T-helper 1 cell (primary cell): ENCODE results near the gene NPAS3.

ENCODE experiments used
- DNase-seq, 5 donors: peaks; one replicate each; pipeline ENCODE4 v3.0.0-alpha.2; 2012 to 2020

NPAS3 gene

DNA sequence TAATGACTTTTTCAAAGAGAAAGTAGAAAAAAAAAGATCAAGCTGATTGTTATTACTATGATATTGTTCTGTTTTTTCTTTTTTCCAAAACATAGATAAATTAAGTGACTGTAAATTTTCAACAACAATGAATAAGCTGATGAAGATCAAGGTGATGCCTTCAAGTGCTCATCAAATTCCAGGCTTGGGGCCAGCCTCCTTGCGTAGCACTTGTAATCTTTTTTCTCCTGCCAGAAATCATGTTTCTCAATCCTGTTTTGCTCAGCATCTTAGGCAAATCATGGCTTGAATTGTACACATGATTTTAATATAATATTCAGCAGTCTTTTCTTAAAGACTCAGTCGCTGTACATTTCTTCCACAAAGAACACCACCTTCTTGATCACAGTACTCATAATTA lies 333.2 kb downstream of the NPAS3 start:
- DNase-seq, result no peak

DNA sequence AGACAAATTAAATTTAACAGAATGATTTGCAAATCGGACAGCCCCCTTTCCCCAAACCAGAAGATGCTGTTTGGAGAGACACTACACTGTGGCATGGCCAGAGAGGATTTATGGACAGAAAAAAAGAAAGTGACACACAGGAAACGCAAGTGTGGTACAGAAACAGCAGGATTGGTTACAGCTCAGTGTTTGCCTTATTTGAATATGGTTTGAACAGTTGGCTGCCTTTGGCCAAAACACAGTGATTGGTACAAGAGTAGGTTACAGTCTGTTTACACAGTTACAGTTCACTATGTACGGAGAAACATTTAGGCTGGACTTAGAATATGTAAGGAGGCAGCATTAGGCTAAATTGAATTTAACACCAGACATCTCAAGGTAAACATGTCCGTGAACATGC lies 335.3 kb downstream of the NPAS3 start:
- DNase-seq, result no peak

DNA sequence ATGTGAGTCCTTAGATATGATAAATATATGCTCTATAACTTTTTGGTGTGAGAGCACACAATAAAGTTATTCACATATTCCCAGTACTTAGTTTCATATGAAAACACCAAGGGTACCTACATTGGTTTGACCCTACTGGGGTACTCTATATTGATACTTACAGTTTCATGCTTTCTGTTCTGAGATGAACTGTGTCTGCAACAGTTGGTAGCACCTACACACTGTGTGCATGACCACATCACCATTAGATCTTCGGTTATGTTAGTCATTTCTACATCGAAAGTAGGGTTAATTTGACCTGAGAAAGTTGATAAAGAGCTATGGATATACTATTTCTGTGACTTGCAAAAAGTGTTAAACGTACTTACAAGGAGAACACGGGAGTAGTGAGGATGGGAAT lies 337.2 kb downstream of the NPAS3 start:
- DNase-seq, result no peak

DNA sequence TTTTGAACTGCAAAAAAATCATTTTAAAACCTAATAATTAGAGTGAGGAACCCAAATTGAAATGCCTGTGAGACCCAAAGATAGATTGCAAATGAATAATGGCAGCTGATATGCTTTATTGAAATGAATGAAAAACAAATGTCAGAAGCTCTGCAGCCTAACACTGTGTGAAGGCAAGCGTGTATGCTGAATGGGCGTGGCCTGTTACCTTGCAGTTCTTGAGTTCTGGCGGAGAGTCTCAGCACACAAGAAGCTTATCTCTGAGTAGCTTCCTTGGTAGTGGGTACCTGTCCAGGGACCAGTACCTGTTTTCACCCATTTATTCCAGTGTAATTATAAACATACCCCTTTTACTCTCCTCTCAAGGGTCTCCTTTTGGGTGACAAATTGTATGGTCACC lies 341.2 kb downstream of the NPAS3 start:
- no peak for DNase-seq

DNA sequence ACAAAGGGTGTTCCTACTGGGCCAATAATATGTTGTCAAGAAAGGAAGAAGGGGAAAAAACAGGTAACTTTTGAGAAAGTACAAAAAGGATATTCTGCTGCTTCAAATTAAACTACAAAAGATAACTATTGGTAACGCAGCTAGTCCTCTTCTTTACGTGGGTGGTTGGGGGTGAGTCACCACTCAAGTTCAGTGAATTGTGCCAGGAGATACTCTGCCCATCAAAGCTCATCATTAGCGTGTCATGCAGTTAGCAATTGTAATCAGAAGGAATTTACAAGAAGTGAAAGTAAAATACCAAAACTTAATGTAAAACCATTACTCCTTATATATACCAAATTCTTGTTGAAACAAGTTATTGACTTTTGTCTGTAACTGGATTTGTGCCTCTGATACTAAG lies 342.0 kb downstream of the NPAS3 start:
- DNase-seq, result no peak

DNA sequence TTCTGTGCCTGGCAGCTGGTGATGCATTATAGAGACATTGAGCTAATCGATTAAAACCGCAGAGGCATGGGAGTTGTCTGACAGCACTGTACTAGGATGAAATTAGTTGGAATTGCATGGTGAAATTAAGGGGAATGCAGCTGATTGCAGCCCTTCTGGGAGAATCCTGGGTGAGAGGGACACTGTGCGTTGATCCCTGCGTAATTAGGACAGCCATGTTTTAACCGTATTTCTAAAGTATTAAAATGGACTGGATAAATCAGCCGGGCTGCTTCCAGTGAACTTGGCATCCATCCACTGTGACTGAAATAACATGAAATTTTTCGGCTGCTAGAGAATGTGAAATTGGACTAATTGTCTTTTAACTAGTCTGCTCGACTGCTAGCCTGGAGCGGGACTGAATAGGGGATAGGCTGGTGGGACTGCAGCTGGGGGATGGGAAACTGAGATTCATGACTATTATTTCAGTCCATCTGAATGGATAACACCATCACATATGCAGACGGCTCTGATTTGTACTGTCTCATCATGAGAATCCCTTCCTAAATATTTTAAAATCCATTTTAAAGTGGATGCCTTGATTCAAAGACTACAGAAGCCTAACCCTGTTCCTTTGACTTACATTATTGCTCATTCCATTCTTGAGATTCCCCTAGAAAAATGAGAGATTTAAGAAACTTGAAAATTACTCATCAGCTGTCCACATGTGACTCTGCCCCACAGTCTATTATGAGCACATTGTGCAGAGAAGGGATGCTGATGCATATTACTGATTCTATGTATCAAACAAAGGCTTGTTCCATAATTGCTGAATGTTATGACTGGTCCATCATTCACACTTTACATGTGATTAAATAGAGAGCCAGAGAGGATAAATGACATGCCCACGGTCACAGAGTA lies 343.9 kb downstream of the NPAS3 start:
- DNase-seq, result no peak

DNA sequence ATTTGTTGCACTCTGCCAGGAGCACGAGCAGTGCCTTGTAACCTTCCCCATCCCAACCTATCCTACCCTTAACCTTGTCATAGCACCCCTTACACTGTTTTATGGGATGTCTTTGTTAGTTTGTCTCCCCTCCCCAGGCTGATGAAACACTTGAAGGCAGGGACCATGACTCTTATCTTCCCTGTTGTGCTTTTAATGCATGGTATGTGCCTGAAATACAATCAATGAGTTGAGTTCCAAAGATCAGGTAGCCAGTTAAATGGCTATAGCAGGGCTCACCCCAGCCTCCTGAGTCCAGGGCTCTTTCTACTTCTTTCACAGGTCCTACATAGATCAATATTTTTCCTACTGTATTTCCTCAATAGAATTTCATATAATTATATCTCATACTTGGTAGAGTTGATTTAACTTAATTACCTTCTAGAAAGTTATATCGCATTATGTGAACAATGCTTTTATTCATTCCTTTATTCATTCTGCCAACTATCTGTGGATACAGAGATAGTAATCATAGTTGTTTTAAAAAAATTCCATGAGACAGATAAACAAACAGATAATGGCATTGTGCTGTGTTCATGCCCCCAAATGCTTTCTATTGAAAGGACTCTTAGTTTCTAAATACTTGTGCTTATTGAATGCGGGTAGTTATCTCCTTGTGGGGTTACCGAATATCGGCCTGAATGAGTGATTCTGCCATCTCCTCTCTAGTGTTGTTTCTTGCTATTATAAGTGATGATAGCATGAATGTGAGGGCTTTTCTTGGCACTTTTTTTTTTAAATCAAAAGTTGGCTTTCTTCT lies 347.4 kb downstream of the NPAS3 start:
- DNase-seq, result no peak

DNA sequence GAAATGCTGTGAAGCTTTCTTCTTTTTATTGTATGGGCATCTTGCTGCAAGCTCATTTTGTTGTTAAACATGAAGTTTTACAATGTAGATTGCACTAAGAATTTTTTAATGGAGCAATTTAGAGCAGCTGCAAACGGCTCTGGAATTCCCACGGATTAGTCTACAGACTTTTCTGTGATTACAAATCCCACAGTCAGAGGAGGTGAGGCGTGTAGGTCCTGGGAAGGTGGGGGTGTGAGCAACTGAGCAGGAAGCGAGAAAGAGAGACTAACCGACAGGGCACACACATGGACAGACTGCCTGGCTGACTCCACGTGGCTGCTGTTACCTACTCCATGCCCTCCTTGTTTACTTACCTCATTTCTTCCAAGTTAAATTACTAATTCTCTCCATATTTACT lies 348.5 kb downstream of the NPAS3 start:
- no peak for DNase-seq

DNA sequence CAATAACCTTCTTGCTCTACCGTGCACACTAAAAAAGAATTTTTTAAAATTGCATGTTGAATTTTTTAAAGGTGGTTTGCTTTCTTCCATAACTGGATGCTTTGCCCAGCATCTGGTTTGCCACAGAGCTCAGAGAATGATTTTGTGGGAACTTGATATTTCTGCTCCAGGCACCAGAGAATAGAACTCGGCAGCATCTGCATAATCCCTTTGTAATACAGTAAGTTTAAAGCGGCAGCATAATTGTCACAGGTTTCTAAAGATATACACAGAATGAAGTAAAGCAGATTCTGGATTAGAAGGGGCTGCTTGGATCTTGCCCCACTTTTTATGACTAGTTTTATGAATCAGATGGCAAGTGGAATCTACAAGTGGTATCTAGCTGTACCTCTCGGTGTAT lies 352.0 kb downstream of the NPAS3 start:
- no peak for DNase-seq

DNA sequence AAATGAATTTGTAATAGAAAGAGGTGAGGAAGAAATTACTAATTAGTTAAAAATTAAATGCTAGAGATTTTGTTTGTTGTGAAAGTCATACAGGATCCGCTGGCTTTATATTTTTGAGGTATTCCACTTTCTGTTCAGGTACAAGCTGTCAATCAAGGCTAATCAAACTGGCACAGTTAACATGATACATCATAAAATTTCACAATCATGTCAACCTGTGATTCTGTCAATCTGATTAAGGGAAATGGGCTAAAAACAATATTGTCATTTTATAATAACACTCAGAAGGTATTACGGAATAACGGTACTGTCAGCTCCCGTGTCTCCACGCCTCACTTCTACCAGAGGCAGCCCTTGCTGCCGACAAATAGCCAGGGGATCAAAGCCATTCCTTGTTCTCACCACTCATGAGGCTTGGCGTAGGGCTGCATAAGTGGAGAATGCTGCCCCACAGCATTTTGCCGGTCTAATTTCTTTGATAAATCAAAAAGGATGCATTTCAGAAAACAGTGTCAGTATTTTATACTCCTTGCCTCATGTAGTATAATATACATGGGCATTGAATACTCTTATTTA lies 352.9 kb downstream of the NPAS3 start:
- DNase-seq, result no peak

DNA sequence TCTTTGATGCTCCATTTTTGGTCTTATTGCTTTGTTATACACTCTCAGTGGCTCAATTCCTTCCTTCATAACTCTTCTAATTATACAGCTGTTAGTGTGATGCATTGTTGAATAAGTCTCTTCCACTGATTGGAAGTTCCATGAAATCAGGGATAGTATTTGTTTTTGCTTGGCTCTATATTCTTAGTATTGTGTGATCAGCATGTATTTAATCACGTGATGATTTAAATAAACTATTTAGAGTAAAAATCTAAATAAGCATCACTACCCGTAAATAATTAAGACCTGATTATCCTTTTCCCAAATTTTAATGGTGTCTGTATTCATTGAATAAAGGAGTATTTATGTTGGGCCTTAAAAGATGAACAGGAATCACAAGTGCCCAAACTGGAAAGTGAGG lies 355.7 kb downstream of the NPAS3 start:
- DNase-seq, result no peak

DNA sequence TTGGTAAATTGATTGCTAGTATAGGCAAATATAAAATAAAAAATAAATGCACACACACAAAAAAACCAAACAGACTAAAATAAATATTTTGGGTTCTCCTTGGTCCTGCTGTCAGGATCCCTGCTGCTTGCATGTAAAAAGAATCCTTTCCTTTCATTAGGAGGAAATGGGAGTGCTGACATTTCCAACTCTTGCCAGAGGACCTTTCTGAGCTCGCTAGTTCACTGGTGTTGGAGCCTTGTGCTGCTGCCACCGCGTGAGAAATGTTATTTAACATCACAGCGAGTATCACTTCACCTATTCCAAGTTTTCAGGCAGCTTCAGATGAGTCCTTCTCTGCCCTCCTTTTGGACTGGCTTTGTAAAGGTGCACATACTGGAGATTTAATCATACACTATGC lies 358.9 kb downstream of the NPAS3 start:
- no peak for DNase-seq

DNA sequence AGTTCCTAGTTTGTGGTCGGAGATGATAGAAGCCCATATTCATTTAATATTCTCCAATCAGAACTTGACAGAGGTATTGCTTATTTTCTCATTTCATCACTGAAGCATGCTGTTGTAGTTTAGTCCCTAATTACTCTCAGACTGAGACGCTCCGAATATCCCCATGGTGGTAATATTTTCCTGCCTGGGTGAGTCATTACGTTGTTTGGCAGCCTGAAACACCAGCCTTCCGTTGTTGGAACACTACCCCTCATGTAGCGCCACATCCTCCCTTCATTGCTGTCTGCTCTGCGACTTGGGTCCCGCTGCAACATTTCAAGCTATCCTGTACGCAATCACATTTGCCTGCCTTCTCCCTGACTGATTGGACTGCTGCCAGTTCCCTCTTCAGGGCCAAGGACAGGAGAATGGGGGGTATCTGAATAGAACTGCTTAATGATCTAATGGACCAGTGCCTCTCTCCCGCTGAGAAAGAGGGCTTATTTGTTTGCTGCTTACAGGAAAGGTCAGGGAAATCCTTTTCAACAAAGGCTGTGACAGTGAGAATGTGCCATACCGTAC lies 369.1 kb downstream of the NPAS3 start:
- no peak for DNase-seq

DNA sequence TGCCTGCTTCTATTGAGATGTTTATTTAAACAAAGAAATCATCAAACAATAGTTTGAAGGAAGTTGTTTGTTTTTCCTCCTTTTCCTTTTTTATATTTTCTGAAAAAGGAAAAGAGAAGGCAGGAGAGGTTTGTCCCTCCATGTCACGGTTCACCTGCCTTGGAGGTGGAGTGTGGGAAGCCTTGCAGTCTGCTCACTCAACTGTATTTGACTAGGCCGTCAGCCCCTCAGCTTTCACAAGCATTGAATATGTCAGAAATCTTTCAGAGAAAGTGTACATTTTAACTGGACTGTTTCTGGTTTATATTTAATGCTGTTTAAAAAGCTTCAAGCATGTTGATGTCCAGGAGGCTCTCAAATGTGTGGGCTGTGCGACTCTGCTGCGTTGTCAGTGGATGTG lies 370.4 kb downstream of the NPAS3 start:
- DNase-seq, result no peak

DNA sequence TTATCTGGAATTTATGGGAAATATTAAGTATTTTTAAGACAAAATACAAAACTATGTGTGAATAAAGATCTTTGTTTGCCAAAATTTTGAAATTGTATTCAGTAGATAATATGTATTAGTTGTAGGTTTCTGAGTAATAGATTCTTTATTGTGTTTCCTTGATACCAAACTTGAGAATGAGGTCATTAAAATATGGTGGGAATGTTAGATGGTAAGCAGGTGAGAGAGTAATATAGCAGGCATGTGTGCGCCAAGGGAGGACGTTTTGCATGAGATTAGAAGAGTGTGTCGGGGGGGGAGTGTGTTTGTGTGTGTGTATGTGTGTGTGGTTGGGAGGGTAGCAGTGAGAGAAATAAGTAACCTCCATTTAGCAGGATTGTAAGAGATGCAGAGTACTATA lies 376.5 kb downstream of the NPAS3 start:
- DNase-seq, result no peak

DNA sequence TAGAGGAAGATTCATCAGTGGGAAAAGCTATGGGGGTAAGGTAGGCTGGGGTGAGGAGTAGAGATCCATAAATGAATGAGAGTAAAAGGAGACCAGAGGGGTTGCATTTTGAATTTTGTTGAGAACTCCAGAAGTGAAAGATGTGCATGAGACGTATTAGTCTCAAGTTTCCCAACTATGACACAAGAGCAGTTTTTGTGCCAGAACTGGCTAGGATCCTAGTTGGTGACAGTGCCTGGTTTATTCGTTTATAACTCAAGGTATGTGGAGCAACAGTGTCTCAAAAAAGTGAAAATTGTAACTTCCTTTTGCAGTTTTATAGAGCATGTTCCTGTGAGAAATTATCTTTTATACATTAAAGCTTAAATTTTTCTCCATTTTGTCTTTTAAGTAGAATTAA lies 377.0 kb downstream of the NPAS3 start:
- no peak for DNase-seq

DNA sequence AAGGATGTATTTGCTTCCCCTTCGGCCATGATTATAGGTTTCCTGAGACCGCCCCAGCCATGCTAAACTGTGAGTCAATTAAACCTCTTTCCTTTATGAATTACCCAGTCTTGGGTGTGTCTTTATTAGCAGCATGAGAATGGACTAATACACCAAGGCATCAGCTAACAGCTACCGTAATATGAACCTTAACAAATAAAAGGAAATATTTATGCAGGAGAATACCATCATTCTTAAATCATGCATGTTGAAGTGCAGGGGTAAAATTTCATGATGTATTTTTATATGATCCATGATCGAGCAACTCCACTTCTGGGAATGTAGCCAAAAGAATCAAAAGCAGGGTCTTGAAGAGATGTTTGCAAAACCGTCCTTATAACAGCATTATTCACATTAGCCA lies 379.0 kb downstream of the NPAS3 start:
- DNase-seq, result no peak

DNA sequence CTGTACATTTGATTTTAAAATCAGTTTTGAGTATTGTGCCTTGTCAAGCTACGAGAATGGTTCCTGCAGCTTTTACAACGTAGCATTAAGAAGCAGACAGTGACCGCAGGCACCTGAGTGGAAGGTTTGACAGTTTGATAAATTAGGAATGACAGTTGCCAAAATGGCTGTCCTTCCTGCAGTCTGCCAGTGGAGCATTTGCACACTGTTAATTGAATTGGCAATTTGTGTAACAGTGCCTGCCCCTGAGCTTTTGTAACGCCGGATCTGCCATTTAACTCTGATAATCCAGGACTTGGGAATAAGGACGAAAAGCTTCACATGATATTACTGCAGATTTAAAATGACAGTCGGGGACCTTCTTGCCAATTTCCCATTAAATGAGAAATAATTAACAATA lies 385.3 kb downstream of the NPAS3 start:
- DNase-seq, result no peak

DNA sequence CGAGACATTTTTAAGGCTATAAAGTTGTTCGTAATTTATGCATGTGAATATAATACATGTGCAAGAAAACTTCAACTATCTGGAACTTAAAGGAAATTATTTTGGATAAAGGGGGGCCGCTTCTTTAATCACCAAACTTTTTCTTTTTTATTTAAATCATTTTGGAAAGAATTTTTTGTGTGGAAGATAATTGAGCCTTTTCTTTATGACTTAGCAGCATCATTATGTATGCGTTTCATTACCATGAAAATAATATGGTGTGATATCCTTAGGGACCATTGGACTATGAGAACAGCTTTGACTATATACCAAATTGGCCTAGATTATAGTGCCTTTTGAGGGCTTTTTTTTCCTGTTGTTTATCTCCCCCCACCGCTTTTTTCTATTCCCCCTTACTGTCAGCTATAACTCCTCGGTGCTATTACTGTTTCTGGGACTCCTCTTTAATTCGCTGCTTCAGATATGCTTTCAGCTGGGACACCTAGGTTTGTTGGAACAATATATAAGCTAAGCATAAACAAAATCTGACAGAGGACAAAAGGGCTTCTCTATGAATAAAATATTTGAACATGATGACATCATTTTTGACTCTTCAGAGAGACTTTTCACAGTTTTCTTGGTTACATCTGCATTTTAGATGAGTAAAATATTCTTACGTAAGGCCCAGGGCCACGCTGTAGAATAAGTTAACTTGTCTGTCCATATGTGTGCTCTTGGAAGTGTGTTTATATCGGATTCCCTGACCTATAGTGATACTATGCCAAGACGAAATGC lies 392.7 kb downstream of the NPAS3 start:
- DNase-seq, result no peak

DNA sequence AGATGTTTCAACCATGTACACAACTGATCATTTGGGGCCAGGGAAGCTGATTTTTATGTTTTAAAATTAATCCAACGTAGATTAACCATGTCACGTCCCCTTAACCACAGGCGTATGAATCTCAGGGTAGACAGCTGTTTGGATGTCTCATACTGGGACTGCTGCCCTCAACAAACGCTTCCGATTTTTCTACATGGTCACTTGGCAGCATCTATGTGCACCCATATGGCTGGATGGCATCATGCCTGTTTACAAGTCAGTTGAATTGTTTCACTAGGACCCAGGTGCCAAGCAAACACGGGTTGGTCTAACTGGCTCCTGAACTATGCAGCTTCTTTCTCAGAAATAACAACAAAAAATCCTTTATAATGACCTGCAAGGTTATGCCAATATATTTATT lies 393.8 kb downstream of the NPAS3 start:
- DNase-seq, result no peak

DNA sequence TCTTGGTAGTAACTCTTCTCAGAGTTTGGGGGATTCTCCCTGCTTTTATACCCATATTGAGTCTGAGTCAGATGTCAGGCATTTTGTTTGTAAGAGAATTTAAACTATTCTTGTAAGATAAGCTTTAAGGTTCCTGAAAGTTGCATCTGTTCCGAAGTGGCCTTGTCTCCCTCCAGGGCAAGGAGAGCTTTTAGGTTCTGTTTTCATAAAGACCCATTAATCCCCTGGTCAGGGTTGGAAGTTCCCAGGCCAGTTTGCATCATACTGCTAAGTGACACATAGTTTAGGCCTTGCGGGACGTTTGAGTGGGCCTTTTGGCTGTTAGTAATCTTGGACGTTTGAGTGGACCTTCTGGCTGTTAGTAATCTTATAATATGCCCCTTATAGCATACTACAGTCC lies 396.7 kb downstream of the NPAS3 start:
- no peak for DNase-seq

DNA sequence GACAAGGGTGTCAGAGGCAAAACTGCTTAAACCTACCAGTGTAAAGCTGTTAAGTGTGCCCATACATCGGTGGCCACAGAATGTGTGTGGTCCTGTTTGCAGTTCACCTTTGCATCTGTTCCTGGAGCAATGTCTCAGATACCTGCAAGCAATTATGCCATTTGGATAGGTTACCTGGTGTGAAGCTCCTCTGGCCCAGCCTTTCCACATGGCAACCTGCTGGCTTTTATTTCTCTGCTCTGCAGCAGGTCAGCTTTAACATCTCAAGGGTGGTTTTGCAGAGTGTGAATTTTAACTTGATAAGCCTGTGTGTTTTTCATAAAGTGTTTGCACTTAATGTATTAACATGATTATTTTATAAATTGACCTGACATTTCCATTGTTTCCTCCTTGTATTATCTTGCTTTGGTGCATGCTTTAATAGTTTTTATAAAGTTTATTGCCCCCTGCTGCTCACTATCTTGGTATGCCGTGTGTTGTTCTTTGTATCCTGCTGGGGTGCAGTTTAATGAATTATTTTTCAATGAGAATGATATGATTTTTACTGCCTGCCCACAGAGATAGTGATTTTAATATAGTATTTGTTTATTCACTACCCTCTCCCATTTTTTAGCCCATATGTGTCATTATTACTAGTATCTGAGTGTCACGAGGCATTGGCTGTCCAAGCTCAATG lies 403.8 kb downstream of the NPAS3 start:
- no peak for DNase-seq
